DND-41 (cell line): ENCODE measurements around the gene UBE3B.

Source experiments
- EZH2 ChIP-seq: IDR thresholded peaks from 3 replicates; pipeline ENCODE4 v1.6.1; 2012; ENCODE audit warnings: borderline replicate concordance, low read depth, mild to moderate bottlenecking, moderate library complexity, low read length, inconsistent platforms; ENCODE audit not compliant: severe bottlenecking
- TF ChIP-seq, protein P1 (sequence below): IDR thresholded peaks from 2 replicates; pipeline ENCODE4 v1.5.1; 2012; ENCODE audit warnings: borderline replicate concordance, low read length, moderate library complexity, mild to moderate bottlenecking; ENCODE audit not compliant: poor library complexity, severe bottlenecking; ENCODE audit errors: extremely low read depth

DNA sequence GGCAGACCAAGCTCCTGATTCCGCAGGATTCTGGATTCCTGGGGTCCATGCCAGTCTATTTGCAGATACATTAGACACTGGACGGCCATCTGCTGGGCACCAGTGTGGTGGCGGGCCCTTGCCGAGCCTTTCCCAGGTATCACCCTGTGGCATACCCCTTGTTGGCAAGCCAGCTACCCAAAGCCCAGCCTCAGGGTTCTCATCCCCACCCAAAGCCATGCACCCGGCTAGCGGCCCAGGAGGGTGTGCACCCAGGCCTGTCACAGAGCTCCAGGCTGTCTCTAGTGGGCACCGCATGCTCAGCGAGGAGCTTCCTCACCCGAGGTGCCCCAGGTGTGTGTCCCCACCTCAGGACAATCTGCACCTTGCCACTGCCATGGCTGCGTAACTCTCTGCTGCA is 82.2 kb downstream of the UBE3B start:
- TF ChIP-seq, protein P1, sequence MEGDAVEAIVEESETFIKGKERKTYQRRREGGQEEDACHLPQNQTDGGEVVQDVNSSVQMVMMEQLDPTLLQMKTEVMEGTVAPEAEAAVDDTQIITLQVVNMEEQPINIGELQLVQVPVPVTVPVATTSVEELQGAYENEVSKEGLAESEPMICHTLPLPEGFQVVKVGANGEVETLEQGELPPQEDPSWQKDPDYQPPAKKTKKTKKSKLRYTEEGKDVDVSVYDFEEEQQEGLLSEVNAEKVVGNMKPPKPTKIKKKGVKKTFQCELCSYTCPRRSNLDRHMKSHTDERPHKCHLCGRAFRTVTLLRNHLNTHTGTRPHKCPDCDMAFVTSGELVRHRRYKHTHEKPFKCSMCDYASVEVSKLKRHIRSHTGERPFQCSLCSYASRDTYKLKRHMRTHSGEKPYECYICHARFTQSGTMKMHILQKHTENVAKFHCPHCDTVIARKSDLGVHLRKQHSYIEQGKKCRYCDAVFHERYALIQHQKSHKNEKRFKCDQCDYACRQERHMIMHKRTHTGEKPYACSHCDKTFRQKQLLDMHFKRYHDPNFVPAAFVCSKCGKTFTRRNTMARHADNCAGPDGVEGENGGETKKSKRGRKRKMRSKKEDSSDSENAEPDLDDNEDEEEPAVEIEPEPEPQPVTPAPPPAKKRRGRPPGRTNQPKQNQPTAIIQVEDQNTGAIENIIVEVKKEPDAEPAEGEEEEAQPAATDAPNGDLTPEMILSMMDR = no peak
- TF ChIP-seq EZH2 = no peak
